Endothelial cell (in vitro differentiated cells): Measurements from ENCODE around the gene ERC2. TPM values are rescaled to one million over a fixed set of nuclear protein-coding genes. Genes with fewer than 3 reads are reported as not detected.

Source experiments
- DNase-seq: peaks from one replicate; pipeline ENCODE4 v3.0.0; 2021; ENCODE audit warnings: low spot score
- H3K27ac Mint-ChIP-seq: one replicate; pipeline ENCODE4 v1.8.0; 2021; ENCODE audit warnings: mixed read lengths, inconsistent platforms; ENCODE audit not compliant: unreplicated experiment
- H3K27me3 Mint-ChIP-seq: one replicate; pipeline ENCODE4 v1.8.0; 2021; ENCODE audit warnings: mild to moderate bottlenecking, moderate library complexity, mixed read lengths, inconsistent platforms; ENCODE audit not compliant: unreplicated experiment
- H3K36me3 Mint-ChIP-seq: one replicate; pipeline ENCODE4 v1.8.0; 2021; ENCODE audit warnings: mild to moderate bottlenecking, low read depth, mixed read lengths, inconsistent platforms; ENCODE audit not compliant: unreplicated experiment
- H3K4me1 Mint-ChIP-seq: one replicate; pipeline ENCODE4 v1.8.0; 2021; ENCODE audit warnings: mild to moderate bottlenecking, mixed read lengths, inconsistent platforms; ENCODE audit not compliant: unreplicated experiment
- H3K4me3 Mint-ChIP-seq: one replicate; pipeline ENCODE4 v1.8.0; 2021; ENCODE audit warnings: mild to moderate bottlenecking, mixed read lengths, inconsistent platforms; ENCODE audit not compliant: unreplicated experiment
- H3K9me3 Mint-ChIP-seq: one replicate; pipeline ENCODE4 v1.8.0; 2021; ENCODE audit warnings: mixed read lengths, inconsistent platforms; ENCODE audit not compliant: unreplicated experiment
- CTCF ChIP-seq: fragments of 200-600 bp; sonication (generic); IDR thresholded peaks from one replicate; pipeline ENCODE4 v1.5.0; 2021; ENCODE audit warnings: antibody characterized with exemption; ENCODE audit not compliant: unreplicated experiment
- total RNA-seq: library from RNA; stranded (reverse); fragmentation: NEBNext Ultra II Directional; extraction: Animal tissue kit (Norgen Biotek cat#: 25700); gene quantifications from one replicate; pipeline ENCODE4 v1.2.1, GENCODE V29; 2021; ENCODE audit not compliant: unreplicated experiment

ERC2 gene
- total RNA-seq, 1 donor from 2014 or later = 20.5 TPM

GRCh38 chr3:56443372-56443771, 24.9 kb downstream of the ERC2 start:
- no peak for DNase-seq
- Mint-ChIP-seq H3K4me1 (peaks cover 9% of the 10 kb centered on the region), H3K27ac (no peak overlapping the region), H3K9me3 (peaks cover 3% of the 10 kb centered on the region), H3K36me3 (peaks cover 4% of the 10 kb centered on the region), H3K27me3 (no peaks in the 10 kb centered on the region), H3K4me3 (no peak overlapping the region)
- no peak for TF ChIP-seq CTCF

- no peak overlapping the region for H3K4me3 Mint-ChIP-seq
- H3K27ac Mint-ChIP-seq = no peak overlapping the region
- TF ChIP-seq CTCF = no peak
- no peak for DNase-seq
- no peaks in the 10 kb centered on the region for H3K4me1 Mint-ChIP-seq
- peaks cover 5% of the 10 kb centered on the region for H3K36me3 Mint-ChIP-seq
- H3K27me3 Mint-ChIP-seq = no peaks in the 10 kb centered on the region
- H3K9me3 Mint-ChIP-seq = no peaks in the 10 kb centered on the region
Observed at GRCh38 chr3:56428667-56429066, 39.6 kb downstream of the ERC2 start.

- no peak for TF ChIP-seq CTCF
- no peaks in the 10 kb centered on the region for H3K4me1 Mint-ChIP-seq
- no peaks in the 10 kb centered on the region for H3K27me3 Mint-ChIP-seq
- H3K9me3 Mint-ChIP-seq = no peaks in the 10 kb centered on the region
- H3K27ac Mint-ChIP-seq = no peak overlapping the region
- DNase-seq = no peak
- no peaks in the 10 kb centered on the region for H3K36me3 Mint-ChIP-seq
- H3K4me3 Mint-ChIP-seq = no peak overlapping the region
Observed at GRCh38 chr3:56424885-56425284, 43.4 kb downstream of the ERC2 start.

- no peak for TF ChIP-seq CTCF
- Mint-ChIP-seq H3K4me1 (no peaks in the 10 kb centered on the region), H3K9me3 (no peaks in the 10 kb centered on the region), H3K27me3 (no peaks in the 10 kb centered on the region), H3K36me3 (no peaks in the 10 kb centered on the region), H3K27ac (no peak overlapping the region), H3K4me3 (no peak overlapping the region)
- no peak for DNase-seq
Observed at GRCh38 chr3:56424336-56424735, 43.9 kb downstream of the ERC2 start.

GRCh38 chr3:56423661-56424099, 44.6 kb downstream of the ERC2 start:
- no peak overlapping the region for H3K27ac Mint-ChIP-seq

More at GRCh38 chr3:56423661-56424099, 44.6 kb downstream of the ERC2 start:
- no peaks in the 10 kb centered on the region for H3K27me3 Mint-ChIP-seq
- no peak for TF ChIP-seq CTCF
- H3K4me1 Mint-ChIP-seq = no peaks in the 10 kb centered on the region
- no peak for DNase-seq
- H3K9me3 Mint-ChIP-seq = no peaks in the 10 kb centered on the region
- H3K4me3 Mint-ChIP-seq = no peak overlapping the region
- H3K36me3 Mint-ChIP-seq = no peaks in the 10 kb centered on the region
